Measurements from ENCODE around the gene HJURP.

Gene HJURP

GRCh38 chr2:233791883-233792329 lies 62.4 kb downstream of the HJURP start:
- no peak for DNase-seq

GRCh38 chr2:233791151-233791882 lies 63.0 kb downstream of the HJURP start:
- DNase-seq: no peak

GRCh38 chr2:233789554-233789953 lies 64.8 kb downstream of the HJURP start:
- no peak for DNase-seq
